Fibroblast of villous mesenchyme (primary cell): ENCODE measurements around the gene CDRT15L2. TPM values are rescaled to one million over a fixed set of nuclear protein-coding genes. Genes with fewer than 3 reads are reported as not detected.
"Not testable (repeated sequence)": the region's sequence is repeated elsewhere in the genome, so short reads cannot be mapped to it uniquely, and the experiment has no call there.

Experiments used
- DNase-seq: peaks from one replicate; pipeline ENCODE4 v3.0.0-alpha.2; 2010; ENCODE audit warnings: low read depth
- H3K4me3 ChIP-seq: 2 replicates; pipeline ENCODE4 v1.5.1; 2011; ENCODE audit warnings: low read depth, mild to moderate bottlenecking, low read length
- small RNA-seq: library from RNA; depleted of rRNA; stranded (forward); fragments of <200 nt; gene quantifications from one replicate; pipeline ENCODE3, GENCODE V24; 2012
- total RNA-seq: library from RNA; depleted of rRNA; stranded (reverse); fragments of >200 nt; gene quantifications from 2 replicates; pipeline ENCODE4 v1.2.3, GENCODE V29; 2012
- TF ChIP-seq, protein P1 (sequence below): IDR thresholded peaks from 2 replicates; pipeline ENCODE4 v1.5.1; 2012; ENCODE audit warnings: low read depth, mild to moderate bottlenecking, low read length; ENCODE audit not compliant: insufficient read depth

The CDRT15L2 gene
- total RNA-seq, 1 donor, result not detected

DNA sequence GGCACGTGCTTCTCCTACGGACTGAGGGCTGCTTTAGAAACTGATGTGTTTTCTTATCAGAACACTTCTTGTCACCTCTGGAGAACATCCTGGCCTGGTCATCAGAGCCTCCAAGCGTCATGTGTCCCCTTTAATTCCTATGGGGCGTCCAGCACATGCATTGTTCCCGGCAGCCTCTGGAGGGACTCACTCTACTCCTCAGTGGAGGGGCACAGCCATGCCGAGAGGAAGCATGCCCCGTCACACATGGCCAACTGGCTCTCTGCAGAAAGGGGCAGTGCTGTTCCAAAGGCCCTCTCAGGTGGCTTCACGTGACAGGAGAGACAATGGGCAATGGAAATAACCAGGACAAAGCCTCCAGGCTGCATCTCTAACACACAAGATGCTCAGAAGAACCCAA is 31.8 kb downstream of the CDRT15L2 start:
- H3K4me3 ChIP-seq, result no peak overlapping the region
- TF ChIP-seq, protein P1, sequence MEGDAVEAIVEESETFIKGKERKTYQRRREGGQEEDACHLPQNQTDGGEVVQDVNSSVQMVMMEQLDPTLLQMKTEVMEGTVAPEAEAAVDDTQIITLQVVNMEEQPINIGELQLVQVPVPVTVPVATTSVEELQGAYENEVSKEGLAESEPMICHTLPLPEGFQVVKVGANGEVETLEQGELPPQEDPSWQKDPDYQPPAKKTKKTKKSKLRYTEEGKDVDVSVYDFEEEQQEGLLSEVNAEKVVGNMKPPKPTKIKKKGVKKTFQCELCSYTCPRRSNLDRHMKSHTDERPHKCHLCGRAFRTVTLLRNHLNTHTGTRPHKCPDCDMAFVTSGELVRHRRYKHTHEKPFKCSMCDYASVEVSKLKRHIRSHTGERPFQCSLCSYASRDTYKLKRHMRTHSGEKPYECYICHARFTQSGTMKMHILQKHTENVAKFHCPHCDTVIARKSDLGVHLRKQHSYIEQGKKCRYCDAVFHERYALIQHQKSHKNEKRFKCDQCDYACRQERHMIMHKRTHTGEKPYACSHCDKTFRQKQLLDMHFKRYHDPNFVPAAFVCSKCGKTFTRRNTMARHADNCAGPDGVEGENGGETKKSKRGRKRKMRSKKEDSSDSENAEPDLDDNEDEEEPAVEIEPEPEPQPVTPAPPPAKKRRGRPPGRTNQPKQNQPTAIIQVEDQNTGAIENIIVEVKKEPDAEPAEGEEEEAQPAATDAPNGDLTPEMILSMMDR, result no peak
- no peak for DNase-seq

DNA sequence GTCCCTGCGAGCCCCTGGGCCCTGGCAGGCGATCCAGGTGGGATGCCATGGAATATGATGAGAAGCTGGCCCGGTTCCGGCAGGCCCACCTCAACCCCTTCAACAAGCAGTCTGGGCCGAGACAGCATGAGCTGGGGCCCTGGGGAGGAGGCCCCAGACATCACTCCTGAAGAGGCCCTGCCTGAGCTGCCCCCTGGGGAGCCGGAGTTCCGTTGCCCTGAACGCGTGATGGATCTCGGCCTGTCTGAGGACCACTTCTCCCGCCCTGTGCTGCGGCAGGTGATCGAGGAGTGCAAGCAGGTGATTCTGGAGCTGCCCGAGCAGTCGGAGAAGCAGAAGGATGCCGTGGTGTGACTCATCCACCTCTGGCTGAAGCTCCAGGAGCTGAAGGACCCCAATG is 33.1 kb downstream of the CDRT15L2 start:
- H3K4me3 ChIP-seq, result no peak overlapping the region
- TF ChIP-seq, protein P1, result no peak
- DNase-seq, result no peak

DNA sequence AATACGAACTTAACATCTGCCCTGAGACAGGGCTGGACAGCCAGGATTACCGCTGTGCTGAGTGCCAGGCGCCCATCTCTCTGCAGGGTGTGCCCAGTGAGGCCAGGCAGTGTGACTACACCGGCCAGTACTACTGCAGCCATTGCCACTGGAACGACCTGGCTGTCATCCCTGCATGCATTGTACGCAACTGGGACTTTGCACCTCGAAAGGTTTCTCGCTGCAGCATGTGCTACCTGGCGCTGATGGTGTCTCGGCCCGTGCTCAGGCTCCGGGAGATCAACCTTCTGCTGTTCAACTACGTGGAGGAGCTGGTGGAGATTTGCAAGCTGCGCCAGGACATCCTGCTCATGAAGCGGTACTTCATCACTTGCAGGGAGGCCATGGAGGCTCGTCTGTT is 33.7 kb downstream of the CDRT15L2 start:
- H3K4me3 ChIP-seq, result no peak overlapping the region
- DNase-seq, result no peak
- TF ChIP-seq, protein P1, result no peak

DNA sequence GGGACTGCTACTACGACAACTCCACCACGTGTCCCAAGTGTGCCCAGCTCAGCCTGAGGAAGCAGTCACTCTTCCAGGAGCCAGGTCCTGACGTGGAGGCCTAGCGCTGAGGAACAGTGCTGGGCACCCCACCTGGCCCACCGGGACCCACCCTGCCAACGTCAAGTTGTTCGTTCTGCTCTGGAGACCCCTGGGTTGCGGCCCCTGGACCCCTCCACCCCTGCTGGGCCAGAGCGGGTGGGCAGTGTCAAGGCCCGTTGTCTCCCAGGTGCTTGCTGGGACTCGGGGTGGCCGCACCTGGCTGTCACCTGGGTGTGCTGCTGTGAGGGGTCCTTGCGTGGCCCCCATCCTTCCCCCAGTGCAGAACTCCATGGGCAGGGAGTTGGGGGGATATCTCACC is 34.4 kb downstream of the CDRT15L2 start:
- DNase-seq, result no peak
- TF ChIP-seq, protein P1, result no peak
- no peak overlapping the region for H3K4me3 ChIP-seq

DNA sequence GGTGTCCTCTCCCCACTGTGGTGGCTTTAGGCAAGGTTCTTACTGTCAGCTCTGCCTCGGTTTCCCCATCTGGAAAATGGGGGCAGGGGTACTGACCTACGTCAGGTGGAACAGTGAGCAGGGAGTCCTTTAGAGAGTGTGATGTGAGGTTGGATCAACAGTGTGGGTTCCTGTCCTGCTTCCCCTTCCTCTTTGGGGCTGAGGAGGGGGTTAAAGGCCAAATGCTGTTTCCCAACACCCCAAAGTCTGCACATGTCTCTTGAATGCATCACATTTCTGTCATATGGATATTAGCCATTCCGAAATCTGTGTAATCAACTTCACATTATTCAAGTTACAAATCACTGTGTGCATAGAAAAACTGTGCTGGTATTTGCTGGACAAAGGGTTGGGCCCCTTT is 35.9 kb downstream of the CDRT15L2 start:
- not testable (repeated sequence) for H3K4me3 ChIP-seq, DNase-seq

Small RNA genes lying within 50 kb of the gene (small RNA-seq; reads per million reads assigned to genes)
- not detected for gene AC015818.1
- gene AC087499.1, result not detected
- not detected for gene AC087499.3

Other genes starting within 250 kb of the CDRT15L2 start
- not detected in 2 replicates for gene LGALS9B, start 112.2 kb upstream of the CDRT15L2 start, total RNA-seq